Left renal cortex interstitium (tissue), 4 donors: ENCODE measurements around the gene KIF5A. TPM values are rescaled to one million over a fixed set of nuclear protein-coding genes. Genes with fewer than 3 reads are reported as not detected.

Experiments
- DNase-seq, 4 donors: peaks; one replicate each; pipeline ENCODE4 v3.0.0-alpha.2; 2013; ENCODE audit warnings: low read depth in 4 of 4, low spot score in 2 of 4, missing footprints in 1 of 4
- polyA plus RNA-seq, 4 donors: library from polyadenylated mRNA; unstranded; fragments of 120-200 nt; gene quantifications; one replicate each; pipeline ENCODE4 v1.2.1, GENCODE V29; 2013; ENCODE audit not compliant: insufficient read length in 4 of 4

The KIF5A gene
- polyA plus RNA-seq, 4 donors, result 0.30 to 1.0 (median 0.54) TPM

GRCh38 chr12:57603815-57604453, 54.1 kb downstream of the KIF5A start:
- no peak for DNase-seq

- DNase-seq, result no peak
Observed at GRCh38 chr12:57604454-57604991, 54.7 kb downstream of the KIF5A start, which contains the start of gene DTX3. Gene DTX3 (plus strand): TSS chr12:57604824. CDS start chr12:57606518, 1,694 bp downstream.

GRCh38 chr12:57604992-57605810, 55.4 kb downstream of the KIF5A start:
- no peak for DNase-seq

GRCh38 chr12:57605811-57606311, 56.0 kb downstream of the KIF5A start:
- DNase-seq, result no peak

- no peak for DNase-seq
Observed at GRCh38 chr12:57606399-57606798, 56.6 kb downstream of the KIF5A start.

GRCh38 chr12:57606821-57607220, 57.0 kb downstream of the KIF5A start:
- DNase-seq, result no peak

- no peak for DNase-seq
Observed at GRCh38 chr12:57607958-57608663, 58.3 kb downstream of the KIF5A start.

- no peak for DNase-seq
Observed at GRCh38 chr12:57609101-57609780, 59.4 kb downstream of the KIF5A start.

- DNase-seq, result no peak
Observed at GRCh38 chr12:57609781-57610553, 60.1 kb downstream of the KIF5A start.

- no peak for DNase-seq
Observed at GRCh38 chr12:57610554-57611107, 60.8 kb downstream of the KIF5A start.

- peak in 2 of 4 donors; percentile 66 to 71 for DNase-seq
Observed at GRCh38 chr12:57611108-57611826, 61.4 kb downstream of the KIF5A start, which contains the start of gene ARHGEF25. Gene ARHGEF25 (plus strand): TSS chr12:57611435. CDS start chr12:57611895, 460 bp downstream.

GRCh38 chr12:57611827-57612710, 62.2 kb downstream of the KIF5A start:
- DNase-seq, result no peak

GRCh38 chr12:57612711-57613426, 63.0 kb downstream of the KIF5A start:
- DNase-seq, result no peak

GRCh38 chr12:57613427-57614109, 63.7 kb downstream of the KIF5A start:
- DNase-seq, result no peak

GRCh38 chr12:57614178-57614947, 64.5 kb downstream of the KIF5A start:
- no peak for DNase-seq
